ENCODE data around the gene TRAPPC2L. TPM values are rescaled to one million over a fixed set of nuclear protein-coding genes. Genes with fewer than 3 reads are reported as not detected.

Gene TRAPPC2L
- total RNA-seq, 1 donor from 2014 or later = 30.4 TPM

- DNase-seq = no peak
Observed at GRCh38 chr16:88839745-88840599, 17.0 kb upstream of the TRAPPC2L start.

DNA sequence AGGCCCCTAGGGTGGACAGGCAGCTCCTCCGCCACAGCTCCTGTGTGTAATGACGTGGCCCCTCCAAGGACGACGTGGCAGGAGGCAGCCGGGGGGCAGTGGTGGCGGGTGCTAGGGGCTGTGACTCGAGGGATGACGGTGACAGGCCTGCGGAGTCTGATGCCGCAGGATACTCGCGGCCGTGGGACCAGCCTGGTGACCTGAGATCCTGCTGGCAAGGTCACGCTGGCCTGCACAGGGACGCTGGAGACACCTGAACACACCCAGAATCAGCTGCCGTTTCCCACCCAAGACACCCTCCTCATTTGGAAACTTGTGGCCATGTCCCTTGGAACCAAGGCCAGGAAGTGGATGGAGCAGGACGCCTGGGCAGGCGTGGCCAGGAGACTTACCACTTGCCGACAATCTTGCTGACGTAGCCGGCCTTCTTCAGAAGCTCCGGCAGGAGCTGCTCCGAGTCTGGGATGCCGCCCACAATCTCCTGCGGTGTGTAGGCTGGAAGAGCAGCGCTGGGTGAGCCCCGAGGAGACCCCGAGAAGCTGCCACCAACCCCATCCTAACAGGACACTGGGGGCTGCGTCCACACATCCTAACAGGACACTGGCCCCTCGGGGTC, 16.2 kb upstream of the TRAPPC2L start:
- no peak for DNase-seq

GRCh38 chr16:88841521-88842307, 15.2 kb upstream of the TRAPPC2L start:
- no peak for DNase-seq

- no peak for DNase-seq
Observed at GRCh38 chr16:88842308-88842756, 14.6 kb upstream of the TRAPPC2L start.

DNA sequence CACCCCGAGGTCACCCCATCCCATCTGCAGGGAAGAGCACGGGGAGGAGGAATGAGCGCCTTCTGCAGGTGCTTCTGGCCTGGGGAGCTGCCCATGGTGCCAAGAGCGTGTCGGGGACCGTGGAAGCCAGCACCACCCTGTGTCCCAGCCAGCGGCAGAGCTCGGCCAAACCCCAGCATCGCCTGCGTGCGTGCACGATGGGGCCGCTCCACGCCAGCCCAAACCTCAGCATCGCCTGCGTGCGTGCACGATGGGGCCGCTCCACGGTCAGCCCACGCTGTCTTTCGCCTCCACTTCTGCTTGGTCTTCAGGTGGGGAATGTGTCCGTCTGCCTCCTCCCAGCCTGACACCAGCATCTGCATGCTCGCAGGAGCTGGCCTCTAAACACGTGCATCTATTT, 14.1 kb upstream of the TRAPPC2L start:
- DNase-seq = no peak

DNA sequence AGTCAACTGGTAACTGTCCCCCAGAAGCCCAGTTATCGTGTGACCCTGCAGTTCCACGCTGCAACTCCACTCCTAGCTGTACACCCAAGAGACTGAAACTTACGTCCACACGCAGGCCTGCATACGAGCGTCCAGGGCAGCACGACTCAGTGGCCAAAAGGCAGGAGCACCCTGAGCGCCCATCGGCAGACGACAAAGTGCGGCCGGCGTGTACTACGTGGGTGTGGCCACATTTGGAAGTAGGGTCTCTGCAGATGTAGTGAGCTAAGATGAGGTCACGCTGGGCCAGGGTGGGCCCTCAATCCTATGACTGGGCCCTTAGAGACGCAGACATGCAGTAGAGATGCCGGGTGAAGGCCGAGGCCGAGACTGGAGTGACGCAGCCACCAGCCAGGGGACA, 13.7 kb upstream of the TRAPPC2L start:
- no peak for DNase-seq

GRCh38 chr16:88844419-88845036, 12.4 kb upstream of the TRAPPC2L start:
- no peak for DNase-seq

GRCh38 chr16:88846088-88846487, 10.8 kb upstream of the TRAPPC2L start:
- no peak for DNase-seq

DNA sequence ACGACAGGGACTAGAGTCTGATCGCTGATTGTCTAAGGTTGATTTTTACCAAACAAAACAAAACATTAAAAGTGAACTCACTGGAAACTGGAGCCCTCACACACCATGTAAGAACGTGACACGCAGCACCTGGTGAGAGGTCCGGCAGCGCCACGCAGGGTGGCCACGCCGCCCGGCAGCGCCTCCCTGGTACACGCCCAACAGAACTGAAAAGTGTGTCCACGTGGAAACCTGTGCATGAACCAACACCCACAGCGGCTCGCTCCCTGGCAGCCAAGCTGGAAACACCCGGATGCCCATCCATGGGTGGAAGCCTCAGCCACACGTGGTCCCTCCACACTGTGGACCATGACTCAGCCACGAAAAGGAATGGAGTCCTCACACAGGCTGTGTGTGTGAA, 9.3 kb upstream of the TRAPPC2L start:
- DNase-seq = no peak

DNA sequence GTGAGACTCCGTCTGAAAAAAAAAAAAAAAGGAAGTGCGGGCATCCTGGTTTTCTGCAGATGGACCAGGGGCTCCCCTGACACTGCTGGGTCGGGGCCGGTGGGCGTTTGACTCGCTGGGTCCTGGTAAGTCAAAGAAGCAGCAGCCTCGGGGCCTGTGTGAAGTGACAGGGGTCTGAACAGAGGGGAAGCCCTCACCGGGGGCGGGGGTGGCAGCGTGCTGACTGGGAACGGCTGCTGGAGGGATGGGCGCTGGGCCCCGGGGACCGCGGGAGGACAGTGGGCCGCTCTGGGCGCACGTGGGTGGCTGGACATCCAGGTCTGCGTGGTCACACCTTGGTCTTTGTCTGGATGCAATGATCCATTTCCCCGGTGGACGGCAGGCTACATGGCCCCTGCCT, 8.4 kb upstream of the TRAPPC2L start:
- no peak for DNase-seq

DNA sequence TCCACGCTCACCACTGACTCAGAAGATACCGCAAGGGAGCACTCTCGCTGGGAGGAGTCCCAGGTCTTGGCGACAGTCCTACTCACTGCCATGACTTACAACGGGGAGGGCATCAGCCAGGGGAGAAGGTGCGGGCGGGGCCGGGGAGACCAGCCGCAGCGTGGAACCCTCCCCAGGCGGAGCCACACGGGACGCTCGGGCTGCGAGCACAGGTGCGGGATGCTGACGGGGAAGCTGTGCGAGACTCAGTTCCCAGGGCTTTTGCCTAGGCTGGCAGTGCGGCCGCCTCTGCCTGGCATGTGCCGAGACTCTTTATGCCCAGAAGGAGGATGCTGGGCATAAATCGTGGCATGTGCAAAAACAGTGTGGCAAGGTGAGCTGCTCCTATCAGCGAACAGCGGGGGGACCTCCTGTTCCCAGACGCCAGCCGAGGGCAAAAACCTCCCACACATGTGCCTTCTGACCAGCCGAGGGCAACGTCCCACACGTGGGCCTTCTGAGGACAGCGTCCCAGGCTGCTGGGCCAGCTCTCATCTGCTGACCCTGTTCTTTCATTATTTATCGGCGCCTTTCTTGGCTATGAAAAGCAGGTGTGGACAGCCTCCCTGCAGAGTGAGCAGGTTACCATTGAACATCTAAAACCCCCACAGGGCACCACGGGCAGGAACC, 6.3 kb upstream of the TRAPPC2L start:
- no peak for DNase-seq

DNA sequence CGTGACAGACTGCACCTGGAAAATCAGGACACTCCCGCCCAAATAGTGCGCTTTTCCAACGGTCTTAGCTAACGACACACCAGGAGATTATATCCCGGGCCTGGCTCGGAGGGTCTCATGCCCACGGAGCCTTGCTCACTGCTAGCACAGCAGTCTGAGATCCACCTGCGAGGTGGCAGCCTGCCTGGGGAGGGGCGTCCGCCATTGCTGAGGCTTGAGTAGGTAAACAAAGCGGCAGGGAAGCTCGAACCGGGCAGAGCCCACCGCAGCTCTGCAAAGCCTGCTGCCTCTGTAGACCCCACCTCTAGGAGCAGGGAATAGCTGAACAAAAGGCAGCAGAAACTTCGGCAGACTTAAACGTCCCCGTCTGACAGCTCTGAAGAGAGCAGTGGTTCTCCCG, 5.3 kb upstream of the TRAPPC2L start:
- no peak for DNase-seq

DNA sequence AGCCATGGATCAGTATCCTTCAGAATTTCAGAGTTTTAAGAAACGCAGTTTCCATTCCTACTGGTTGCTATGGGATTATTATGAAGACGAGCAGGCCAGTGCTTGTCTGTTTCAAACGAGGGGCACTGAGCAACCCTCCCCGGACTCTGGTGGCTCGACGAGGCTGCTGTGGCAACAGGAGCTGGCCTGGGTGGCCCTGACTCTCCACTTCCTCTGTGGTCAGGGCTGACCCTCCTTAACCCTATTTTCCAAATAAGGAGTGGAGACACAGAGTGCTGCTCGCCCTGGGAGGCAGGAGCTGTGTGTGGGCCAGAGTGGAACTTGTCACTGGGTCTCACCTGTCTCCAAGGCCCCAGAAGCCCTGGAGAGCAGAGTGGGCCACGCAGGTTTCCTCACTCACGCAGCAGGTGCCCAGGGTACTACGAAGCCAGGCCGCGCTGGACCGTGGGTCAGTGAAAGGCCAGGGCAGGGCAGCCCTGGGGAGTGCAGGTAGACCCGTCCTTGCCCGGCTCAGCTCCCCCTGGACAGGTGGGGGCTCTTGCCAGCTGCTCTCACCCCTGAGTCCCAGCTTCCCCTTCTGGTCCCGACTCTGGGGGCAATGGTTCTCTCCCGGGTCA, 3.5 kb upstream of the TRAPPC2L start:
- no peak for DNase-seq

DNA sequence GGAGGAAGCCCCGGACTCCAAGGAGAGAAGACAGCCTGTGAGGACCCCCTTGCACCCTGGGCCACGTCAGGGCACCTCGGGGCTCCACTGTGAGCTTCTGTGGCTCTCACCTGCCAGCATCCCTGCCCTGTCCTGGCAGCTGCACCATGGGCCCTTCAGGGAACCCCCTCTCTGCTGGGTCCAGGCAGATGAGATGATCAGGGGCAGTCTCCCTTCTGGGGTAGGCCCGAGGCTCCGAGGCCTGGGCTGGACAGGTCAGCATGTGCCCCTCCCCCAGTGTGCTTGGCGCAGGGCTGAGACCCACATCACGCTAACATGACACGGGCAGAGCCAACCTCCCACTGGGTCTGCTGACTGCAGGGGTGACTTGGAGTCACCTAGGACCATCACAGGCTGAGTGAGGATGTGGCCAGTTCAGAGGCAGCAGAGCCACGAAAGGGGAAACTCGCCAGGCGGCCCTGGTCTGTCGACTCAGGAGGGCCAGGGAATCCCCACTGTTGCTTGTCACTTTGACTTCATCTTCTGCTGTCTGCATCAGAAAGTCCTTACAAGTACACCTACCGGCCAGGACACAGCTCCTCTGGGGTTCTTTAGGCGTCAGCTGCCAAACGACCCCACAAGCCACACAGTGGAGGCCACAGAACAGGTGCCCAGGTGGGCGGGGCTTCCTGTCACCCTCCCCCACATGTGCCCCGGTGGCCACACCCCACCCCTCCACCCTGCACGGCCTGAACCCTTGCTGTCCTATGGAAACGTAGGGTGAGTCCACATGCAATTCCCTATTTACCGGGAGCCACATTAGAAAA, 2.4 kb upstream of the TRAPPC2L start:
- DNase-seq = no peak

DNA sequence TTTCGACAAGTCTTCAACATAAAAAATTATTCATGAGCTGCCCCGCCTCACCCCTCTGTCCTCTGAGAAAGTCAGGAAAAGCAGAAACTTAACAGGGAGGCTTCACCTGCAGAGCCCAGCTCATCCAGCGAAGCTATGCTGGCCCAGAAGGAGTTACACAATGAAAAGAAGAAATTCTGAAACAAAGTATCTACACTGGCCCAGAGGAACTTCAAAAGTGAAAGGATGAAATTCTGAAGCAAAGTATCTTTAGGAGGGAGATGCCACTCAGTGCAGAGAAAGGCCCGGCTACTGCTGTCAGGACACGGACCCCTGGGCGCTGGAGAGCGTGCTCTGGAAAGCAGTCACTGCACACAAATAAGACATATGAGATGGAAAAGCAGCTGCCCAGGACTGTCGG, 1.8 kb upstream of the TRAPPC2L start:
- DNase-seq = no peak

DNA sequence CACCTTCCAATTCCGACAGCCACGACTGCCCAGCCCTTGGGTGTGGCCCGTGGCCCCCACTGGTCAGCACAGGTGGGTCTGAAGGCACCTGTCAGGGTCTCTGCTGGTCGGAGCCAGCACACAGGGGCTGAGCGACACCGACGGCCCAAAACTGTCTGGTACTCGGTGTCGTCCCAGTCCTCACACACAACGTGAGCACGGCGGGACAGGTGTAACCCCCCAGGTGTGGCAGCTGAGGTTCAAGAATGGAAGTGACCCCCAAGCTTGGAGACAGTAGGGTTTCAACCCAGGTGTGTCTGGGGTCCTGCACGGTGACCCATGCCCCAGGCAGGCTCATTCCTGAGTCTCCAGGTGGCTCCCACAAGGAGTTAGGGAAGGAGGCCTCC, 1.2 kb upstream of the TRAPPC2L start:
- DNase-seq = no peak

- DNase-seq = no peak
Observed at GRCh38 chr16:88856122-88856827, 652 bp upstream of the TRAPPC2L start.

GRCh38 chr16:88857728-88858339, 907 bp downstream of the TRAPPC2L start:
- peak; percentile 59 for DNase-seq

GRCh38 chr16:88859381-88860091, 2.6 kb downstream of the TRAPPC2L start:
- DNase-seq = no peak

Data from occipital lobe (tissue), 2 donors.